ENCODE data around the gene GRAP.

GRAP gene

GRCh38 chr17:19063326-19063956 lies 16.7 kb upstream of the GRAP start (continued):
- TF ChIP-seq ZNF18 (tag by site-specific recombination; IDR thresholded peaks at IDR 0.05) = 0 out of 2 replicates have a peak, but pooled peaks have one; percentile 65
- 0 out of 2 replicates have a peak, but pooled peaks have one; percentile 31 for TF ChIP-seq ZNF404 (tag by site-specific recombination; IDR thresholded peaks at IDR 0.05)
- 0 out of 2 replicates have a peak, but pooled peaks have one; percentile 14 for TF ChIP-seq BCL6B (tag by site-specific recombination; IDR thresholded peaks at IDR 0.05)
- peak; percentile 50; the same call in 1 of the 2 replicates for TF ChIP-seq ZNF121 (tag by site-specific recombination; IDR thresholded peaks at IDR 0.05)
- peak; percentile 90 for TF ChIP-seq KLF16 (tag by site-specific recombination; IDR thresholded peaks at IDR 0.05)
- TF ChIP-seq SP7 (tag by site-specific recombination; IDR thresholded peaks at IDR 0.05) = peak; percentile 93
- peak; percentile 99 for TF ChIP-seq ZSCAN30 (tag by site-specific recombination; IDR thresholded peaks at IDR 0.05)
- peak; percentile 58; the same call in 1 of the 2 replicates for TF ChIP-seq FEZF1 (tag by site-specific recombination; IDR thresholded peaks at IDR 0.05)
- peak; percentile 79 for TF ChIP-seq YY1 (tag by site-specific recombination; IDR thresholded peaks at IDR 0.05)
- peak; percentile 100 for TF ChIP-seq ZNF366 (tag by site-specific recombination; conservative IDR thresholded peaks at IDR 0.05)
- peak; percentile 38; the same call in 1 of the 2 replicates for TF ChIP-seq ZBTB11 (tag by site-specific recombination; conservative IDR thresholded peaks at IDR 0.05; ENCODE audit: low read depth)
- TF ChIP-seq KLF8 (tag by site-specific recombination; IDR thresholded peaks at IDR 0.05) = peak; percentile 99
- peak; percentile 100 for TF ChIP-seq ZFP37 (tag by site-specific recombination; IDR thresholded peaks at IDR 0.05)
- peak; percentile 54; the same call in 1 of the 2 replicates for TF ChIP-seq ZNF335 (tag by site-specific recombination; conservative IDR thresholded peaks at IDR 0.05)
- peak; percentile 84 for TF ChIP-seq ZNF324 (tag by site-specific recombination; IDR thresholded peaks at IDR 0.05)
- TF ChIP-seq GLI4 (tag by site-specific recombination; IDR thresholded peaks at IDR 0.05) = peak; percentile 98
- peak; percentile 89 for TF ChIP-seq ZNF561 (tag by site-specific recombination; IDR thresholded peaks at IDR 0.05; ENCODE audit: borderline replicate concordance)
- TF ChIP-seq MZF1 (tag by site-specific recombination; IDR thresholded peaks at IDR 0.05; ENCODE audit: borderline replicate concordance) = peak; percentile 93
- TF ChIP-seq BCL11B (tag by site-specific recombination; IDR thresholded peaks at IDR 0.05; ENCODE audit: low read depth) = peak; percentile 84
- peak; percentile 95 for TF ChIP-seq IKZF3 (tag by site-specific recombination; IDR thresholded peaks at IDR 0.05)
- peak; percentile 60; the same call in 1 of the 2 replicates for TF ChIP-seq ZNF692 (tag by site-specific recombination; IDR thresholded peaks at IDR 0.05)
- peak; percentile 87 for TF ChIP-seq OSR2 (tag by site-specific recombination; IDR thresholded peaks at IDR 0.05)
- peak; percentile 99 for TF ChIP-seq HIC1 (tag by site-specific recombination; IDR thresholded peaks at IDR 0.05)
- peak; percentile 55; the same call in 1 of the 2 replicates for TF ChIP-seq REST (tag by site-specific recombination; IDR thresholded peaks at IDR 0.05)
- peak; percentile 74; the same call in 1 of the 2 replicates for TF ChIP-seq ZNF10 (tag by site-specific recombination; IDR thresholded peaks at IDR 0.05)
- TF ChIP-seq ZNF76 (tag by site-specific recombination; IDR thresholded peaks at IDR 0.05; ENCODE audit: borderline replicate concordance, low read depth) = peak; percentile 70

All from HEK293 (cell line).